Panc1 (cell line): ENCODE measurements around the gene DNER.

Experiments
- SIN3A ChIP-seq: IDR thresholded peaks from 2 replicates; pipeline ENCODE4 v1.6.1; 2012; ENCODE audit warnings: low read depth, mild to moderate bottlenecking, low read length, moderate library complexity, borderline replicate concordance; ENCODE audit not compliant: insufficient read depth
- TF ChIP-seq, protein P1 (sequence below): fragments of 450-650 bp; IDR thresholded peaks from 2 replicates; pipeline ENCODE4 v1.5.1; 2017; ENCODE audit warnings: mild to moderate bottlenecking

DNA sequence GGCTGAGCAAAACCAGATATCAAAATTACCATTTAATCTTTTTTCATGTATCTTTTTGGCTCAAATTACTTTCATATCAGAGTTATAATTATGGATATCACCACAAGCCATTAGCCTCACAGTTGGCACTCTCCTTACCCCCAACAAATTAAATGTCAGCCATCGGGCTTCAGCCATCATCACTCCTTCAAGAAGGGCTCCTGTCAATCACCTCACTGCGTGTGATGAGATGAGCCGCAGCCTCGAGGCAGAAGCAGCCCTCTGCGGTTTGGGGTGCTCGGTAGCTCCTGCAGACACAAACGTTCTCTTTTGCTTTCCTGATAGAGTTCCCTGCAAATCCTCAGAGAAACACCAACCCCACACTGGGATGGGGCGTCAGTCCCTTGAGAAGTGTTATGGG, 94.1 kb downstream of the DNER start:
- TF ChIP-seq, protein P1, sequence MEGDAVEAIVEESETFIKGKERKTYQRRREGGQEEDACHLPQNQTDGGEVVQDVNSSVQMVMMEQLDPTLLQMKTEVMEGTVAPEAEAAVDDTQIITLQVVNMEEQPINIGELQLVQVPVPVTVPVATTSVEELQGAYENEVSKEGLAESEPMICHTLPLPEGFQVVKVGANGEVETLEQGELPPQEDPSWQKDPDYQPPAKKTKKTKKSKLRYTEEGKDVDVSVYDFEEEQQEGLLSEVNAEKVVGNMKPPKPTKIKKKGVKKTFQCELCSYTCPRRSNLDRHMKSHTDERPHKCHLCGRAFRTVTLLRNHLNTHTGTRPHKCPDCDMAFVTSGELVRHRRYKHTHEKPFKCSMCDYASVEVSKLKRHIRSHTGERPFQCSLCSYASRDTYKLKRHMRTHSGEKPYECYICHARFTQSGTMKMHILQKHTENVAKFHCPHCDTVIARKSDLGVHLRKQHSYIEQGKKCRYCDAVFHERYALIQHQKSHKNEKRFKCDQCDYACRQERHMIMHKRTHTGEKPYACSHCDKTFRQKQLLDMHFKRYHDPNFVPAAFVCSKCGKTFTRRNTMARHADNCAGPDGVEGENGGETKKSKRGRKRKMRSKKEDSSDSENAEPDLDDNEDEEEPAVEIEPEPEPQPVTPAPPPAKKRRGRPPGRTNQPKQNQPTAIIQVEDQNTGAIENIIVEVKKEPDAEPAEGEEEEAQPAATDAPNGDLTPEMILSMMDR = no peak
- TF ChIP-seq SIN3A = no peak
